Measurements from ENCODE around the gene GIGYF2.

DNA sequence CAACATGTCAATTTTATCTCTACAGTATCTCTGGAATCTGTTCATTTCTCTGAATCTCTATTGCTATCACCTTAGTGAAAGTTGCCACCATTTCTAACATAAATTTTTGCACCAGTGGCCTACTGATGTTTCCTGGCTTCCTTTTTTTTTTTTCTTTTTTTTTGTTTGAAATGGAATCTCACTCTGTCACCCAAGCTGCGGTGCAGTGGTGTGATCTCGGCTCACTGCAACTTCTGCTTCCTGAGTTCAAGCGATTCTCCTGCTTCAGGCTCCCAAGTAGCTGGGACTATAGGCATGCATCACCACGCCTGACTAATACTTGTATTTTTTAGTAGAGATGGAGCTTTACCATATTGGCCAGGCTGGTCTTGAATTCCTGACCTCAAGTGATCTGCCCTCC lies 44.2 kb downstream of the GIGYF2 start:
- TF ChIP-seq, protein P1, sequence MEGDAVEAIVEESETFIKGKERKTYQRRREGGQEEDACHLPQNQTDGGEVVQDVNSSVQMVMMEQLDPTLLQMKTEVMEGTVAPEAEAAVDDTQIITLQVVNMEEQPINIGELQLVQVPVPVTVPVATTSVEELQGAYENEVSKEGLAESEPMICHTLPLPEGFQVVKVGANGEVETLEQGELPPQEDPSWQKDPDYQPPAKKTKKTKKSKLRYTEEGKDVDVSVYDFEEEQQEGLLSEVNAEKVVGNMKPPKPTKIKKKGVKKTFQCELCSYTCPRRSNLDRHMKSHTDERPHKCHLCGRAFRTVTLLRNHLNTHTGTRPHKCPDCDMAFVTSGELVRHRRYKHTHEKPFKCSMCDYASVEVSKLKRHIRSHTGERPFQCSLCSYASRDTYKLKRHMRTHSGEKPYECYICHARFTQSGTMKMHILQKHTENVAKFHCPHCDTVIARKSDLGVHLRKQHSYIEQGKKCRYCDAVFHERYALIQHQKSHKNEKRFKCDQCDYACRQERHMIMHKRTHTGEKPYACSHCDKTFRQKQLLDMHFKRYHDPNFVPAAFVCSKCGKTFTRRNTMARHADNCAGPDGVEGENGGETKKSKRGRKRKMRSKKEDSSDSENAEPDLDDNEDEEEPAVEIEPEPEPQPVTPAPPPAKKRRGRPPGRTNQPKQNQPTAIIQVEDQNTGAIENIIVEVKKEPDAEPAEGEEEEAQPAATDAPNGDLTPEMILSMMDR (IDR thresholded peaks at IDR 0.05), result no peak
- no peak for TF ChIP-seq POLR2A (IDR thresholded peaks at IDR 0.05)
